Osteocyte (in vitro differentiated cells): Measurements from ENCODE around the gene ZDHHC13. TPM values are rescaled to one million over a fixed set of nuclear protein-coding genes. Genes with fewer than 3 reads are reported as not detected.

Source experiments
- DNase-seq: peaks from one replicate; pipeline ENCODE4 v3.0.0; 2021; ENCODE audit warnings: mixed read lengths; ENCODE audit not compliant: unreplicated experiment; ENCODE audit errors: extremely low spot score
- H3K27ac Mint-ChIP-seq: one replicate; pipeline ENCODE4 v1.8.0; 2021; ENCODE audit warnings: mild to moderate bottlenecking, mixed read lengths; ENCODE audit not compliant: unreplicated experiment
- H3K27me3 Mint-ChIP-seq: one replicate; pipeline ENCODE4 v1.8.0; 2021; ENCODE audit warnings: mixed read lengths; ENCODE audit not compliant: unreplicated experiment
- H3K36me3 Mint-ChIP-seq: one replicate; pipeline ENCODE4 v1.8.0; 2021; ENCODE audit warnings: mixed read lengths; ENCODE audit not compliant: unreplicated experiment
- H3K4me1 Mint-ChIP-seq: one replicate; pipeline ENCODE4 v1.8.0; 2021; ENCODE audit warnings: mixed read lengths; ENCODE audit not compliant: unreplicated experiment
- H3K4me3 Mint-ChIP-seq: one replicate; pipeline ENCODE4 v1.8.0; 2021; ENCODE audit warnings: mild to moderate bottlenecking, moderate library complexity, mixed read lengths; ENCODE audit not compliant: unreplicated experiment
- H3K9me3 Mint-ChIP-seq: one replicate; pipeline ENCODE4 v1.8.0; 2021; ENCODE audit warnings: mixed read lengths; ENCODE audit not compliant: unreplicated experiment
- CTCF ChIP-seq: fragments of 200-600 bp; sonication (generic); IDR thresholded peaks from 2 replicates; pipeline ENCODE4 v1.5.0; 2021; ENCODE audit warnings: antibody characterized with exemption, mild to moderate bottlenecking, moderate library complexity
- total RNA-seq: library from RNA; stranded (reverse); gene quantifications from 2 replicates; pipeline ENCODE4 v1.2.1, GENCODE V29; 2021

The ZDHHC13 gene
- total RNA-seq, 1 donor from 2014 or later = 11.6 TPM

- Mint-ChIP-seq H3K27me3 (no peaks in the 10 kb centered on the region), H3K9me3 (no peaks in the 10 kb centered on the region), H3K4me1 (no peaks in the 10 kb centered on the region), H3K36me3 (peaks cover 2% of the 10 kb centered on the region), H3K4me3 (no peak overlapping the region), H3K27ac (no peak overlapping the region)
- no peak for DNase-seq
- no peak for TF ChIP-seq CTCF
Measured at GRCh38 chr11:19185516-19186052, 68.6 kb downstream of the ZDHHC13 start.

GRCh38 chr11:19187114-19187832, 70.3 kb downstream of the ZDHHC13 start:
- Mint-ChIP-seq H3K9me3 (no peaks in the 10 kb centered on the region), H3K27ac (no peak overlapping the region), H3K36me3 (no peaks in the 10 kb centered on the region), H3K4me1 (no peaks in the 10 kb centered on the region), H3K4me3 (no peak overlapping the region), H3K27me3 (no peaks in the 10 kb centered on the region)
- no peak for TF ChIP-seq CTCF
- no peak for DNase-seq

GRCh38 chr11:19187833-19188258, 70.9 kb downstream of the ZDHHC13 start:
- H3K27ac Mint-ChIP-seq = no peak overlapping the region
- H3K36me3 Mint-ChIP-seq = no peaks in the 10 kb centered on the region
- no peak for TF ChIP-seq CTCF
- no peak for DNase-seq
- no peak overlapping the region for H3K4me3 Mint-ChIP-seq
- no peaks in the 10 kb centered on the region for H3K27me3 Mint-ChIP-seq
- H3K9me3 Mint-ChIP-seq = no peaks in the 10 kb centered on the region
- no peaks in the 10 kb centered on the region for H3K4me1 Mint-ChIP-seq

GRCh38 chr11:19191530-19192169, 74.7 kb downstream of the ZDHHC13 start:
- no peaks in the 10 kb centered on the region for H3K36me3 Mint-ChIP-seq
- no peak for DNase-seq
- H3K9me3 Mint-ChIP-seq = no peaks in the 10 kb centered on the region
- no peaks in the 10 kb centered on the region for H3K27me3 Mint-ChIP-seq
- no peak overlapping the region for H3K4me3 Mint-ChIP-seq
- TF ChIP-seq CTCF = no peak
- H3K4me1 Mint-ChIP-seq = peaks cover 2% of the 10 kb centered on the region
- no peak overlapping the region for H3K27ac Mint-ChIP-seq

- Mint-ChIP-seq H3K4me1 (peaks cover 2% of the 10 kb centered on the region), H3K27me3 (peaks cover 1% of the 10 kb centered on the region), H3K27ac (no peak overlapping the region), H3K36me3 (no peaks in the 10 kb centered on the region), H3K4me3 (no peak overlapping the region), H3K9me3 (no peaks in the 10 kb centered on the region)
- no peak for TF ChIP-seq CTCF
- no peak for DNase-seq
Measured at GRCh38 chr11:19193916-19194315, 76.9 kb downstream of the ZDHHC13 start.
